Caco-2 (cell line): ENCODE results near the gene FAN1. TPM values are rescaled to one million over a fixed set of nuclear protein-coding genes. Genes with fewer than 3 reads are reported as not detected.
A peak's percentile ranks its signal among the peaks of the same experiment; 100 is the strongest.

Experiments
- BruUV-seq: library from RNA; stranded (reverse); fragments of 400-500 nt; replicated peaks from 2 replicates; lab custom pipeline; 2021; lab: Mats Ljungman, UMichigan
- CTCF ChIA-PET: fragments of 300-600 bp; sonication (Branson Sonifier 250); formaldehyde crosslinking; loops from one replicate; lab custom pipeline; 2022; ENCODE audit warnings: antibody characterized with exemption; lab: Charles Lee
- POLR2A ChIA-PET: fragments of 300-600 bp; sonication (Branson Sonifier 250); formaldehyde crosslinking; loops from one replicate; lab custom pipeline; 2022; ENCODE audit warnings: antibody characterized with exemption; lab: Charles Lee
- DNase-seq, 2 experiments: peaks; one replicate each; pipeline versions ENCODE4 v3.0.0 to v3.0.0-alpha.2; 2020 to 2022
- H3K27me3 ChIP-seq: replicated peaks from 2 replicates; pipeline ENCODE4 v1.6.0; 2011; ENCODE audit warnings: low read length; ENCODE audit not compliant: control insufficient read depth, insufficient read depth
- H3K36me3 ChIP-seq: 2 replicates; pipeline ENCODE4 v1.5.1; 2011; ENCODE audit warnings: low read length; ENCODE audit not compliant: control insufficient read depth, insufficient read depth
- H3K4me1 ChIP-seq: fragments of 250-450 bp; sonication (Bioruptor Pico); 2 replicates; pipeline ENCODE4 v1.5.1; 2020; ENCODE audit warnings: mild to moderate bottlenecking
- H3K4me3 ChIP-seq: 2 replicates; pipeline ENCODE4 v1.5.1; 2011; ENCODE audit warnings: low read depth, mild to moderate bottlenecking, control low read depth, low read length
- H3K9me3 ChIP-seq: fragments of 250-450 bp; sonication (Bioruptor Pico); 2 replicates; pipeline ENCODE4 v1.5.1; 2020; ENCODE audit warnings: mild to moderate bottlenecking, moderate library complexity
- H3K27ac Mint-ChIP-seq: one replicate; pipeline ENCODE4 v1.8.0; 2022; ENCODE audit warnings: mixed read lengths; ENCODE audit not compliant: unreplicated experiment
- H3K27me3 Mint-ChIP-seq: one replicate; pipeline ENCODE4 v1.8.0; 2022; ENCODE audit warnings: mixed read lengths; ENCODE audit not compliant: insufficient read depth, unreplicated experiment
- H3K36me3 Mint-ChIP-seq: one replicate; pipeline ENCODE4 v1.8.0; 2022; ENCODE audit warnings: mild to moderate bottlenecking, mixed read lengths; ENCODE audit not compliant: insufficient read depth, unreplicated experiment
- H3K4me1 Mint-ChIP-seq: one replicate; pipeline ENCODE4 v1.8.0; 2022; ENCODE audit warnings: low read depth, mixed read lengths; ENCODE audit not compliant: unreplicated experiment
- H3K4me3 Mint-ChIP-seq: one replicate; pipeline ENCODE4 v1.8.0; 2022; ENCODE audit warnings: mild to moderate bottlenecking, moderate library complexity, mixed read lengths; ENCODE audit not compliant: unreplicated experiment
- H3K9me3 Mint-ChIP-seq: one replicate; pipeline ENCODE4 v1.8.0; 2022; ENCODE audit warnings: mixed read lengths; ENCODE audit not compliant: unreplicated experiment
- CTCF ChIP-seq, 2 experiments: fragments of 200-600 bp in 1 of 2; IDR thresholded peaks; 1 replicate in 1 of 2; 2 replicates in 1 of 2; pipeline versions ENCODE4 v1.5.1 to v1.8.0; 2011 to 2022; ENCODE audit warnings: antibody characterized with exemption in 1 of 2, control low read depth in 1 of 2, inconsistent platforms in 1 of 2, low read depth in 1 of 2, low read length in 1 of 2, mild to moderate bottlenecking in 1 of 2, moderate library complexity in 1 of 2; ENCODE audit not compliant: insufficient read depth in 1 of 2, severe bottlenecking in 1 of 2, unreplicated experiment in 1 of 2
- intact Hi-C: fragments of 100-400 bp; cut with micrococcal nuclease; formaldehyde crosslinking; loops from one replicate; pipeline ENCODE4 v1.10.0; 2022; ENCODE audit not compliant: unreplicated experiment
- total RNA-seq: library from RNA; stranded (reverse); gene quantifications from 2 replicates; pipeline ENCODE4 v1.2.3, GENCODE V29; 2022

The FAN1 gene
- total RNA-seq, 1 experiment from 2014 or later = 26.6 TPM

- Mint-ChIP-seq H3K4me3 (peak within 1 kb of the TSS; percentile 86), H3K27ac (peak within 1 kb of the TSS; percentile 90), H3K27me3 (no peaks in the 10 kb centered on the region), H3K9me3 (peaks cover 16% of the 10 kb centered on the region), H3K36me3 (peaks cover 31% of the 10 kb centered on the region), H3K4me1 (peaks cover 20% of the 10 kb centered on the region)
- no peaks in the 10 kb centered on the region for H3K9me3 ChIP-seq
- H3K27me3 ChIP-seq = no peaks in the 10 kb centered on the region
- no TSS peak for BruUV-seq
- peaks cover 20% of the 10 kb centered on the region for H3K4me1 ChIP-seq
- intact Hi-C loops = loop anchor here (1.0 to 5.0 kb wide), 5 partner anchors 23 to 138 kb away; partner anchors contain the start of gene FAN1
- peak within 1 kb of the TSS; percentile 97 for H3K4me3 ChIP-seq
- peak; percentile 82 to 94 for DNase-seq
- POLR2A ChIA-PET = interaction anchor here (0.6 to 3.0 kb wide), 9 partner anchors 23 to 335 kb away, joined by 3 to 39 read pairs (median 3); partner anchors contain the start of gene KLF13
- CTCF ChIA-PET = interaction anchor here (1.1 to 3.1 kb wide), 4 partner anchors 22 to 138 kb away, joined by 4 to 21 read pairs (median 6); no protein-coding TSS in a partner anchor
- no peaks in the 10 kb centered on the region for H3K36me3 ChIP-seq
- no peak for TF ChIP-seq CTCF (IDR thresholded peaks at IDR 0.05; ENCODE audit: insufficient read depth in 1 of 2, low read depth in 1 of 2, low read length in 1 of 2, severe bottlenecking in 1 of 2, unreplicated experiment in 1 of 2)
These were observed 87.8 kb downstream of the FAN1 start, which contains the start of gene MTMR10 for GRCh38 chr15:30991255-30992235. TSS of gene MTMR10 (minus strand) at chr15:30991628. CDS start at chr15:30991506, 122 bp downstream.

- Histone ChIP-seq H3K9me3 (no peaks in the 10 kb centered on the region), H3K27me3 (no peaks in the 10 kb centered on the region), H3K36me3 (no peaks in the 10 kb centered on the region), H3K4me3 (peak overlapping the region; percentile 97), H3K4me1 (peaks cover 20% of the 10 kb centered on the region)
- no peak for TF ChIP-seq CTCF (IDR thresholded peaks at IDR 0.05; ENCODE audit: insufficient read depth in 1 of 2, low read depth in 1 of 2, low read length in 1 of 2, severe bottlenecking in 1 of 2, unreplicated experiment in 1 of 2)
- Mint-ChIP-seq H3K27me3 (no peaks in the 10 kb centered on the region), H3K9me3 (peaks cover 16% of the 10 kb centered on the region), H3K36me3 (peaks cover 23% of the 10 kb centered on the region), H3K4me3 (peak overlapping the region; percentile 86), H3K4me1 (peaks cover 20% of the 10 kb centered on the region), H3K27ac (peak overlapping the region; percentile 70)
- intact Hi-C loops = loop anchor here (5.0 kb wide), 1 partner anchor 90 kb away; the partner anchor contains the start of gene FAN1
- TSS peak; percentile 87 for BruUV-seq
- POLR2A ChIA-PET = interaction anchor here (0.6 to 3.0 kb wide), 6 partner anchors 22 to 334 kb away, joined by 3 to 39 read pairs (median 4); partner anchors contain the start of gene KLF13
- DNase-seq = peak in 1 of 2 experiments; percentile 23
- CTCF ChIA-PET = interaction anchor here (1.1 to 1.7 kb wide), 3 partner anchors 21 to 42 kb away, joined by 4 to 7 read pairs (median 6); no protein-coding TSS in a partner anchor
These were observed 88.6 kb downstream of the FAN1 start for GRCh38 chr15:30992249-30992864.

Other genes starting within 250 kb of the FAN1 start
- 27.5 and 33.2 TPM in 2 replicates for gene MTMR10, start 87.7 kb downstream of the FAN1 start, total RNA-seq
- not detected in 2 replicates for gene TRPM1, start 197.8 kb downstream of the FAN1 start, total RNA-seq